ENCODE measurements around the gene LCOR.

The LCOR gene

DNA sequence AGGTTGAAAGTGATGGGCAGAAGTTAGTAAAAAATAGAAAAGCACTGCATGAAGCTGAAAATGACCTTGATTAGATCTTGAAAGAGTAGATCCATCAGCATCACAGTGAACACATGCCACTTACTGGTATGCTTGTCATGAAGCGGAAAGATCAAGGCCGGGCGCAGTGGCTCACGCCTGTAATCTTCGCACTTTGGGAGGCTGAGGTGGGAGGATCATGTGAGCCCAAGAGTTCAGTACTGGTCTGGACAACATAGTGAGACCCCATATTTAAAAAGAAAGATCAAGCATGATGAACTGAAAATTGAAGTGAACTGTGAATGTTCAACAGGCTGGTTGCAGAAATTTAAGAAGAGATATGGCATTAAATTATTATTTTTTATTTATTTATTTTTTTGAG lies 18.0 kb downstream of the LCOR start:
- Histone ChIP-seq H3K4me3 (ENCODE audit: low read length) (no peak overlapping the region), H3K36me3 (replicated peaks; ENCODE audit: insufficient read depth, low read length) (no peaks in the 10 kb centered on the region), H4K20me1 (ENCODE audit: insufficient read depth, low read length) (peaks cover 10% of the 10 kb centered on the region; the same call in 1 of the 2 replicates), H3K4me2 (ENCODE audit: low read depth, low read length) (no peak overlapping the region), H3K4me1 (ENCODE audit: low read length) (no peaks in the 10 kb centered on the region), H3K27me3 (replicated peaks; ENCODE audit: insufficient read depth, low read length) (no peaks in the 10 kb centered on the region), H2AFZ (ENCODE audit: low read length) (no peak overlapping the region), H3K27ac (ENCODE audit: low read length) (no peak overlapping the region), H3K79me2 (ENCODE audit: low read length) (peaks cover 96% of the 10 kb centered on the region), H3K9me3 (replicated peaks; ENCODE audit: insufficient read depth, low read length) (no peaks in the 10 kb centered on the region), H3K9ac (ENCODE audit: low read length) (no peak overlapping the region), H3K9me2 (replicated peaks; ENCODE audit: insufficient read depth, low read length) (no peaks in the 10 kb centered on the region), H3F3A (ENCODE audit: insufficient read depth, low read length) (no peaks in the 10 kb centered on the region)
- no peak for DNase-seq
- no peak for TF ChIP-seq CTCF (IDR thresholded peaks at IDR 0.05; ENCODE audit: low read length)

DNA sequence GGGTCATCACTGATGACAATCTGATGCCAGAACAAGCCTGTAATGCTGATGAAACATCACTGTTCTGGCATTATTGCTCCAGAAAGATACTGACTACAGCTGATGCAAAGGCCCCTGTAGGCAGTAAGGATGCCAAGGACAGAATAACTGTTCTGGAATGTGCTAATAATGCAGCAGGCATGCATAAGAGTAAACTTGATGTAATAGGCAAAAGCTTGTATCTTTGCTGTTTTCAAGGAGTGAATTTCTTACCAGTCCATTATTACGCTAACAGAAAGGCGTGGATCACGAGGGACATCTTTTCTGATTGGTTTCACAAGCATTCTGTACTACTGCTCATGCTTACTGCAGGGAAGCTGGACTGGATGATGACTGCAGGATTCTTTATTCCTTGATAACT lies 18.7 kb downstream of the LCOR start:
- DNase-seq, result no peak
- Histone ChIP-seq H3K79me2 (ENCODE audit: low read length) (peaks cover 91% of the 10 kb centered on the region), H4K20me1 (ENCODE audit: insufficient read depth, low read length) (peaks cover 10% of the 10 kb centered on the region; the same call in 1 of the 2 replicates)

DNA sequence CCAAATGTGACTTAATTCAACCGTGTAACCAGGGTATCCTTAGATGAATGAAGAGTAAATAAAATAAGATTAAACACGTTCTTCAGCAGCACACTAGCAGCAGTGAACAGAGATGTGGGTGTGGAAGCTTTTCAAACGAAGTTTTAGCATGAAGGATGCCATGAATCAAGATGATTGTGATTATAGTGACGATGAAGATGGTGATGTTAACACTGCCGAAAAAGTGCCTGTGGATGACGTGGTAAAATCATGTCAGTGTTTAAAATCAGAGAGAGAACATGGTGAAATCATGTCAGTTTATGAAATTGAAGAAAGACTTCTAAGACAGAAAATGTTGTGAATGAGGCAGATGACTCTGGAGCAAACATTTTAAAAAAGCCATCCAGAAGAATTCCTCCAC lies 19.2 kb downstream of the LCOR start:
- Histone ChIP-seq H2AFZ (ENCODE audit: low read length) (no peak overlapping the region), H3K79me2 (ENCODE audit: low read length) (peaks cover 88% of the 10 kb centered on the region), H3K9me3 (replicated peaks; ENCODE audit: insufficient read depth, low read length) (no peaks in the 10 kb centered on the region), H3K4me2 (ENCODE audit: low read depth, low read length) (no peak overlapping the region), H3K4me3 (ENCODE audit: low read length) (no peak overlapping the region), H3K4me1 (ENCODE audit: low read length) (no peaks in the 10 kb centered on the region), H3K9me2 (replicated peaks; ENCODE audit: insufficient read depth, low read length) (no peaks in the 10 kb centered on the region), H3K36me3 (replicated peaks; ENCODE audit: insufficient read depth, low read length) (no peaks in the 10 kb centered on the region), H3F3A (ENCODE audit: insufficient read depth, low read length) (no peaks in the 10 kb centered on the region), H3K27ac (ENCODE audit: low read length) (no peak overlapping the region), H4K20me1 (ENCODE audit: insufficient read depth, low read length) (peaks cover 10% of the 10 kb centered on the region; the same call in 1 of the 2 replicates), H3K9ac (ENCODE audit: low read length) (no peak overlapping the region), H3K27me3 (replicated peaks; ENCODE audit: insufficient read depth, low read length) (no peaks in the 10 kb centered on the region)
- TF ChIP-seq CTCF (IDR thresholded peaks at IDR 0.05; ENCODE audit: low read length), result no peak
- TF ChIP-seq EZH2phosphoT487 (IDR thresholded peaks at IDR 0.05; ENCODE audit: low read length), result no peak
- no peak for TF ChIP-seq EZH2 (optimal IDR thresholded peaks at IDR 0.05; ENCODE audit: low read depth, low read length)
- no peak for DNase-seq

More for the DNA sequence above, 18.7 kb downstream of the LCOR start:
- Histone ChIP-seq H3K4me2 (ENCODE audit: low read depth, low read length) (no peak overlapping the region), H2AFZ (ENCODE audit: low read length) (no peak overlapping the region), H3K4me1 (ENCODE audit: low read length) (no peaks in the 10 kb centered on the region), H3F3A (ENCODE audit: insufficient read depth, low read length) (no peaks in the 10 kb centered on the region), H3K27ac (ENCODE audit: low read length) (no peak overlapping the region), H3K9ac (ENCODE audit: low read length) (no peak overlapping the region), H3K4me3 (ENCODE audit: low read length) (no peak overlapping the region), H3K36me3 (replicated peaks; ENCODE audit: insufficient read depth, low read length) (no peaks in the 10 kb centered on the region), H3K9me2 (replicated peaks; ENCODE audit: insufficient read depth, low read length) (no peaks in the 10 kb centered on the region), H3K9me3 (replicated peaks; ENCODE audit: insufficient read depth, low read length) (no peaks in the 10 kb centered on the region), H3K27me3 (replicated peaks; ENCODE audit: insufficient read depth, low read length) (no peaks in the 10 kb centered on the region)
- no peak for TF ChIP-seq EZH2phosphoT487 (IDR thresholded peaks at IDR 0.05; ENCODE audit: low read length)
- TF ChIP-seq CTCF (IDR thresholded peaks at IDR 0.05; ENCODE audit: low read length), result no peak
- no peak for TF ChIP-seq EZH2 (optimal IDR thresholded peaks at IDR 0.05; ENCODE audit: low read depth, low read length)
